ENCODE measurements around the gene BCO2.
A peak's percentile ranks its signal among the peaks of the same experiment; 100 is the strongest.

BCO2 gene

DNA sequence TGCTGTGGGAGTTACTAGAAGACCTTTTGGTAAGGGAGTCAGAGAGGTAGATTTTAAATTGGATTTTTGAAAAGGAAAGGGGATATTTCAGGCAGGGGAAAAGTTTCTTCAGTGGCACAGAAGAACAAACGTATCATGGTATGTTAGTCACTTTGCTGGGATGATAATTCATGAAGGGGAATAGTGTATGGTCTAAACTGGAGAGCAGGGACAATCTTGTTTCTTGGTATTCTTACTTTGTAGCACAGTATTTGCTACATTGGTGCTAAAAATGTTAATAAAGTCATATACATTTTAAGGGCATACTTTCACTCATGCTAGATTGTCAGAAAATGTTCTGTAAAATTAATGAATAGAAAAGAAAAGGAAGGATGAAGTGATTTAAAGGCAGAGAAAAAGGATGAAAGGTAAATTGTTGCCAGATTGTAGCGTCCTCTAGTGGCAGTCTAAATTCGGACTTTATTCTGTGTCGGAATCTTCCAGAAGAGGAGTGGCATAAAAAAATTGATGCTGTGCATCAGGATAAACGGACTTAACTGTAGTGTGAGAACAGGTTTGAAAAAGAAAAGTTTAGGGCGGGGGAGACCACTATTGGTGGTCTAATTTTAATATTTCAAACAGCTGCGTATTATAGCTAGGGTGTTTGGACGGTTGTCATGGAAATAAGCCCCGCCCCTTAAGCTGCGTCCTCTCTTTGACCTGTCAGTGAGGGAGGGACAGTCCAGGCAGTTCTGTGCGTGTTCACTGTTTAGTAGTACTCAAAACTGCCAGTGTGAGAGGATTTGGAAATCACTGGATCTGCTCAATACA is at the start of gene BCO2:
BCO2 (plus strand) TSS at position 724 of the 810 bp plus-strand sequence. CDS start 90 bp downstream, outside the sequence.
- no peak for DNase-seq (ENCODE audit: low read depth, low spot score)
- Histone ChIP-seq H3K4me3 (0 out of 2 replicates have a peak within 1 kb of the TSS, but pooled peaks have one; percentile 16), H3K27ac (no peak within 1 kb of the TSS), H3K9ac (ENCODE audit: insufficient read length) (no peak within 1 kb of the TSS), H3K36me3 (ENCODE audit: insufficient read depth, low read length) (no peaks in the 10 kb centered on the region), H3K9me3 (ENCODE audit: low read depth, low read length) (no peaks in the 10 kb centered on the region)
- no peak for TF ChIP-seq FOXP2 (optimal IDR thresholded peaks at IDR 0.05; ENCODE audit: control extremely low read depth, extremely low read length, insufficient read depth)
- no peak for TF ChIP-seq EZH2 (IDR thresholded peaks at IDR 0.05)
- TF ChIP-seq POLR2AphosphoS5 (IDR thresholded peaks at IDR 0.05; ENCODE audit: borderline replicate concordance, low read depth, low read length): no peak

GRCh38 chr11:112127056-112127455 is 48.3 kb upstream of the BCO2 start:
- Histone ChIP-seq H3K9me3 (ENCODE audit: low read depth, low read length) (no peaks in the 10 kb centered on the region), H3K9ac (ENCODE audit: insufficient read length) (no peak overlapping the region), H3K36me3 (ENCODE audit: insufficient read depth, low read length) (no peaks in the 10 kb centered on the region), H3K27ac (no peak overlapping the region), H3K4me3 (no peak overlapping the region)
- DNase-seq (ENCODE audit: low read depth, low spot score): no peak
- TF ChIP-seq POLR2AphosphoS5 (IDR thresholded peaks at IDR 0.05; ENCODE audit: borderline replicate concordance, low read depth, low read length): no peak
- no peak for TF ChIP-seq EZH2 (IDR thresholded peaks at IDR 0.05)
- TF ChIP-seq FOXP2 (optimal IDR thresholded peaks at IDR 0.05; ENCODE audit: control extremely low read depth, extremely low read length, insufficient read depth): no peak

- H3K36me3 ChIP-seq (ENCODE audit: insufficient read depth, low read length): no peaks in the 10 kb centered on the region
- TF ChIP-seq EZH2 (IDR thresholded peaks at IDR 0.05) (no peak), FOXP2 (optimal IDR thresholded peaks at IDR 0.05; ENCODE audit: control extremely low read depth, extremely low read length, insufficient read depth) (no peak), POLR2AphosphoS5 (IDR thresholded peaks at IDR 0.05; ENCODE audit: borderline replicate concordance, low read depth, low read length) (no peak)
- no peak overlapping the region for H3K4me3 ChIP-seq
- peak; percentile 35 for DNase-seq (ENCODE audit: low read depth, low spot score)
- no peak overlapping the region for H3K9ac ChIP-seq (ENCODE audit: insufficient read length)
- H3K9me3 ChIP-seq (ENCODE audit: low read depth, low read length): no peaks in the 10 kb centered on the region
- no peak overlapping the region for H3K27ac ChIP-seq
These were observed 46.7 kb upstream of the BCO2 start for GRCh38 chr11:112128483-112129121.

GRCh38 chr11:112129656-112130055 is 45.7 kb upstream of the BCO2 start:
- no peak for DNase-seq (ENCODE audit: low read depth, low spot score)
- no peak overlapping the region for H3K4me3 ChIP-seq
- H3K9me3 ChIP-seq (ENCODE audit: low read depth, low read length): no peaks in the 10 kb centered on the region
- no peaks in the 10 kb centered on the region for H3K36me3 ChIP-seq (ENCODE audit: insufficient read depth, low read length)
- no peak overlapping the region for H3K9ac ChIP-seq (ENCODE audit: insufficient read length)
- no peak for TF ChIP-seq POLR2AphosphoS5 (IDR thresholded peaks at IDR 0.05; ENCODE audit: borderline replicate concordance, low read depth, low read length)
- no peak for TF ChIP-seq FOXP2 (optimal IDR thresholded peaks at IDR 0.05; ENCODE audit: control extremely low read depth, extremely low read length, insufficient read depth)
- no peak for TF ChIP-seq EZH2 (IDR thresholded peaks at IDR 0.05)
- H3K27ac ChIP-seq: no peak overlapping the region

GRCh38 chr11:112132737-112133136 is 42.6 kb upstream of the BCO2 start:
- Histone ChIP-seq H3K9ac (ENCODE audit: insufficient read length) (no peak overlapping the region), H3K27ac (no peak overlapping the region), H3K9me3 (ENCODE audit: low read depth, low read length) (no peaks in the 10 kb centered on the region), H3K4me3 (no peak overlapping the region), H3K36me3 (ENCODE audit: insufficient read depth, low read length) (no peaks in the 10 kb centered on the region)
- DNase-seq (ENCODE audit: low read depth, low spot score): no peak
- TF ChIP-seq EZH2 (IDR thresholded peaks at IDR 0.05) (no peak), FOXP2 (optimal IDR thresholded peaks at IDR 0.05; ENCODE audit: control extremely low read depth, extremely low read length, insufficient read depth) (no peak), POLR2AphosphoS5 (IDR thresholded peaks at IDR 0.05; ENCODE audit: borderline replicate concordance, low read depth, low read length) (no peak)

- Histone ChIP-seq H3K36me3 (ENCODE audit: insufficient read depth, low read length) (no peaks in the 10 kb centered on the region), H3K9ac (ENCODE audit: insufficient read length) (no peak overlapping the region), H3K9me3 (ENCODE audit: low read depth, low read length) (no peaks in the 10 kb centered on the region), H3K27ac (no peak overlapping the region), H3K4me3 (no peak overlapping the region)
- no peak for DNase-seq (ENCODE audit: low read depth, low spot score)
- TF ChIP-seq EZH2 (IDR thresholded peaks at IDR 0.05) (no peak), FOXP2 (optimal IDR thresholded peaks at IDR 0.05; ENCODE audit: control extremely low read depth, extremely low read length, insufficient read depth) (no peak), POLR2AphosphoS5 (IDR thresholded peaks at IDR 0.05; ENCODE audit: borderline replicate concordance, low read depth, low read length) (no peak)
These were observed 40.8 kb upstream of the BCO2 start for GRCh38 chr11:112134473-112134872.

- H3K36me3 ChIP-seq (ENCODE audit: insufficient read depth, low read length): no peaks in the 10 kb centered on the region
- no peak overlapping the region for H3K4me3 ChIP-seq
- TF ChIP-seq EZH2 (IDR thresholded peaks at IDR 0.05) (no peak), FOXP2 (optimal IDR thresholded peaks at IDR 0.05; ENCODE audit: control extremely low read depth, extremely low read length, insufficient read depth) (no peak), POLR2AphosphoS5 (IDR thresholded peaks at IDR 0.05; ENCODE audit: borderline replicate concordance, low read depth, low read length) (no peak)
- H3K9ac ChIP-seq (ENCODE audit: insufficient read length): no peak overlapping the region
- no peaks in the 10 kb centered on the region for H3K9me3 ChIP-seq (ENCODE audit: low read depth, low read length)
- no peak overlapping the region for H3K27ac ChIP-seq
- DNase-seq (ENCODE audit: low read depth, low spot score): no peak
These were observed 31.7 kb upstream of the BCO2 start for GRCh38 chr11:112143597-112143996.

DNA sequence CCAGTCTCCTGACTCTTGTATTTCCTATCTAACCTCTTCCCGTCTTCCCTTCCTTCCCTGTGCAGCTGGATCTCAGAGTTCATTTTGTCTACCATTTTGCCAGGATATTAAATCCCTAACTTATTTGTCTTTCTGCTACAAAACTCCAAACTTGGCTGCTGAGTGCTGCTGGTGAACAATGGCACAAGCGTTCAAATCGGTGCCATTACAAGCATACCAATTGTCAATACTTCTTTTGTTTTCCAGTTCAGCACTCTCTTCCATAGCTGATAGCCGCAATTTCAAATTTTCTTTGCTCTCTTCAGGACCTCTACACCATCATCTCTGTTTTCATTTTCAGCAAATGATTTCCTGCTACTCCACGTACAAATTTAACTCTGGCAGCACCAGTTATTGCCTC is 24.8 kb upstream of the BCO2 start:
- TF ChIP-seq EZH2 (IDR thresholded peaks at IDR 0.05) (no peak), POLR2AphosphoS5 (IDR thresholded peaks at IDR 0.05; ENCODE audit: borderline replicate concordance, low read depth, low read length) (no peak), FOXP2 (optimal IDR thresholded peaks at IDR 0.05; ENCODE audit: control extremely low read depth, extremely low read length, insufficient read depth) (no peak)
- no peaks in the 10 kb centered on the region for H3K36me3 ChIP-seq (ENCODE audit: insufficient read depth, low read length)

More for the DNA sequence above, 24.8 kb upstream of the BCO2 start:
- no peak overlapping the region for H3K9ac ChIP-seq (ENCODE audit: insufficient read length)
- DNase-seq (ENCODE audit: low read depth, low spot score): no peak
- no peaks in the 10 kb centered on the region for H3K9me3 ChIP-seq (ENCODE audit: low read depth, low read length)
- no peak overlapping the region for H3K4me3 ChIP-seq
- H3K27ac ChIP-seq: no peak overlapping the region

Measured in SK-N-MC (cell line).